GM12891 (cell line): Measurements from ENCODE around the gene SPTAN1.
"Not testable (repeated sequence)": the region's sequence is repeated elsewhere in the genome, so short reads cannot be mapped to it uniquely, and the experiment has no call there.

Experiments
- DNase-seq: peaks from one replicate; pipeline ENCODE4 v3.0.0; 2011; ENCODE audit warnings: low spot score; ENCODE audit not compliant: insufficient read length
- FAIRE-seq: peaks from 2 replicates; lab custom pipeline; 2011; peaks lifted over from hg19 to GRCh38; lab: Jason Lieb, UNC
- PAX5 ChIP-seq: IDR thresholded peaks from 2 replicates; pipeline ENCODE4 v1.6.1; 2011; ENCODE audit warnings: low read length, moderate library complexity, mild to moderate bottlenecking; ENCODE audit not compliant: insufficient read depth, severe bottlenecking
- POLR2A ChIP-seq: IDR thresholded peaks from 2 replicates; pipeline ENCODE4 v1.6.1; 2011; ENCODE audit warnings: low read depth, low read length, control low read depth
- POLR2AphosphoS5 ChIP-seq: IDR thresholded peaks from 2 replicates; pipeline ENCODE4 v1.6.1; 2011; ENCODE audit warnings: low read depth, low read length, control low read depth
- POU2F2 ChIP-seq: IDR thresholded peaks from 2 replicates; pipeline ENCODE4 v1.6.1; 2011; ENCODE audit warnings: low read depth, mild to moderate bottlenecking, control low read depth, low read length, moderate library complexity
- SPI1 ChIP-seq: IDR thresholded peaks from 2 replicates; pipeline ENCODE4 v1.6.1; 2011; ENCODE audit warnings: low read depth, low read length, control low read depth
- TAF1 ChIP-seq: IDR thresholded peaks from 2 replicates; pipeline ENCODE4 v1.6.1; 2011; ENCODE audit warnings: low read depth, low read length, control low read depth

Gene SPTAN1

DNA sequence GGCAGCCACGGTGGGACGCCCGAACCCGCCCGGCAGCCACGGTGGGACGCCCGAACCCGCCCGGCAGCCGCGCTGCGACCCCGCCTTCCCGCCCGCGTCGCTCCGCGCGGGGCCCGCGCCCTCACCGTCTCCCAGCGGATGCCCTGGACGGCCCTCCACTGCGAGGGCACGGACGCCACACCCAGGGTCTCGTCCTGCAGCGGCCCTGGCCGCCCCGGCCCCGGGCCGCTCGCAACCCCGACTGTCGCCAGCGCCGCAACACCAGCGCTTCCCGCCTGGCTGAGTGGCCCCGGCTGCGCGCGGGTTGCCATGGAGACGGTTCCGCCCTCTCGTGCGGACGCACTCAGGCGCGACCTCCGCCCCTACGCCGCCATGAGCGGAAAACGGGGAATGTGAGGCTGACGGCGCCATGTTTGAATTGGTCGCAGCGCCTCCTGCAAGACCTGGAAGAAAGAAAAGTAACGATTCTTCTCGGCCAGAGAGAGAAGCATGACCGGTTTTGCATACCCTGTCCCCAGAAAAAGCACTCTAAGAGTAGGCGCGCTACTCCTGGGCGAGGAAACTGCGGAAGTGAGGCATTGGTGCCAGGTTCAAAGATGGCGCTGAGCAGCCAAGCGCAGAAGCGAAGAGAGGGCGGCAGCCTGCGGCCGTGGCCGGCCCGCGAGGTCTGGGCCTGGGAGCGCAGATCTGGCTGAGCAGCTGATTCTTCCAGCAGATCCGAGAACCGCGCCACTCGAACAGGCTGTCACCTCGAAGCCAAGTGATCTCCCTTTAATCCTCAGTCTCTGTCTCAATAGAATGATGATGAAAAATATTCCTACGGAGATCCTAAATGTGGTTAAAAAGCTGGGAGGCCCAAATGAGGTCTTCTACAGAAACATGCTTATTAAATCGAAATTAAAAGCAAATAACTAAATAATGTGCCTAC lies 104.3 kb downstream of the SPTAN1 start, which contains the start of gene DYNC2I2:
Gene DYNC2I2, minus strand, starts transcription at position 432 of the 928 bp plus-strand sequence. Its CDS starts 121 bp downstream, at position 311.
- peak; percentile 79 for DNase-seq
- TF ChIP-seq POLR2AphosphoS5 (no peak), SPI1 (peak; percentile 48; the same call in 1 of the 2 replicates), POLR2A (peak; percentile 78), PAX5 (peak; percentile 99), TAF1 (peak; percentile 98), POU2F2 (peak; percentile 77; the same call in 1 of the 2 replicates)
- peak; percentile 84 for FAIRE-seq

DNA sequence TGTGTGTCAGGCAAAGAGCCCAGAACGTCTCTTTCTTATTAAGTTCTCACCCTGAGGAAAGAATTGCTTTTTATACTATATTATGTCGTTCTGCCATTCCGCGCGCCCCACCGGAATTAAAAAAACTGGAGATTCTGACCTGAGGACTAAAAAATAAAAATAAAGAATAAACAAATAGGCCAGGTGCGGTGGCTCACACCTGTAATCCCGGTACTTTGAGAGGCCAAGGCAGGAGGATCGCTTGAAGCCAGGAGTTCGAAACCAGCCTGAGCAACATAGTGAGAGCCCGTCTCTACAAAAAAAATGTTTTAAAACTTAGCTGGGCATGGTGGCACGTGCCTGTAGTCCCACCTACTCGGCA lies 104.9 kb downstream of the SPTAN1 start:
- DNase-seq (no peak), FAIRE-seq (no peak)
- TF ChIP-seq SPI1 (no peak), POLR2A (no peak), PAX5 (no peak), POLR2AphosphoS5 (no peak), POU2F2 (no peak), TAF1 (no peak)

GRCh38 chr9:128657796-128658195 lies 105.4 kb downstream of the SPTAN1 start:
- FAIRE-seq, result no peak
- no peak for DNase-seq
- no peak for TF ChIP-seq POLR2A
- TF ChIP-seq POU2F2, result no peak
- no peak for TF ChIP-seq PAX5
- TF ChIP-seq SPI1, result no peak
- no peak for TF ChIP-seq TAF1
- no peak for TF ChIP-seq POLR2AphosphoS5

- DNase-seq, FAIRE-seq: not testable (repeated sequence)
Measured at GRCh38 chr9:128666481-128666941, 114.1 kb downstream of the SPTAN1 start.

GRCh38 chr9:128669786-128670185 lies 117.4 kb downstream of the SPTAN1 start:
- TF ChIP-seq SPI1 (no peak), PAX5 (no peak), TAF1 (no peak), POLR2AphosphoS5 (no peak), POLR2A (no peak), POU2F2 (no peak)
- FAIRE-seq, result no peak
- DNase-seq, result no peak

DNA sequence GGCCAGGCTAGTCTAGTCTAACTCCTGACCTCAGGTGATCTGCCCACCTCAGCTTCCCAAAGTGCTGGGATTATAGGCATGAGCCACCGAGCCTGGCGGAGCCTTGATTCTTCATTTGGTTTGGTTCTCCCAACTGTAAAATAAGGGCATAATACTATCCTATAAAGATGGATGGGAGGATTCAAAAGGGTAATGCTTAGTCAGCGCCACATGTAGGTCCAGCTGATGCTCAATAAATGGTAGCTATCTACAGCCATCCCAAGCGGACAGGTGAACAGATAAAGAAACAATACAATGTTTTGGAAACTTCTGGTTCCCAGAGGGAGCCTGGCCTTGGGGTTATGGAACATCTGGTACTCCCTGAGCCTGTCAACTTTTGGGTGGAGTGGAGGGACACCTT lies 123.0 kb downstream of the SPTAN1 start:
- no peak for FAIRE-seq
- no peak for TF ChIP-seq TAF1
- no peak for TF ChIP-seq PAX5
- TF ChIP-seq POLR2A, result no peak
- no peak for TF ChIP-seq POLR2AphosphoS5
- TF ChIP-seq SPI1, result no peak
- no peak for TF ChIP-seq POU2F2

DNA sequence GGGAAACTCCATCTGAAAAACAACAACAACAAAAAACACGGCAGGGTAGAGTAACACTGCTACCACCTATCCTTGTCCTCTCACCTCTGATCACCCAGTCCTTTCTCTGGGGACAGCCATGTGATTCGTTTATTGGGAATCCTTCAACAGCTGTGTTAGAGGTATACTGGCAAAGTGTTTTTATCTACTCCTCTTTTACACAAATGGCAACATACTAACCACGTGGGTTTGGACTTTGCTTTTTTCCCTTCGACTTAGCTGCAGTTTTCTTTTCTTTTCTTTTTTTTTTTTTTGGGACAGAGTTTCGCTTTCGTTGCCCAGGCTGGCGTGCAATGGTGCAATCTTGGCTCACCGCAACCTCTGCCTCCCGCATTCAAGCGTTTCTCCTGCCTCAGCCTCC lies 125.4 kb downstream of the SPTAN1 start:
- TF ChIP-seq PAX5 (no peak), SPI1 (no peak), POLR2A (no peak), POLR2AphosphoS5 (no peak), TAF1 (no peak), POU2F2 (no peak)
- no peak for FAIRE-seq
- no peak for DNase-seq

More for the DNA sequence above, 123.0 kb downstream of the SPTAN1 start:
- DNase-seq, result no peak
